Fibroblast of skin of left quadriceps (primary cell): ENCODE results near the gene PHYKPL.

ENCODE experiments used
- DNase-seq, 2 experiments: peaks; one replicate each; pipeline ENCODE4 v3.0.0-alpha.2; 2013; ENCODE audit warnings: low read depth in 2 of 2

The PHYKPL gene

GRCh38 chr5:178223196-178223773, 9.3 kb downstream of the PHYKPL start:
- DNase-seq = no peak

- DNase-seq = no peak
Observed at GRCh38 chr5:178222292-178222691, 10.3 kb downstream of the PHYKPL start.

- DNase-seq = no peak
Observed at GRCh38 chr5:178221853-178222252, 10.7 kb downstream of the PHYKPL start.

- DNase-seq = no peak
Observed at GRCh38 chr5:178221282-178221681, 11.3 kb downstream of the PHYKPL start.

- DNase-seq = no peak
Observed at GRCh38 chr5:178218827-178219226, 13.8 kb downstream of the PHYKPL start.

- no peak for DNase-seq
Observed at GRCh38 chr5:178218237-178218776, 14.3 kb downstream of the PHYKPL start.

- no peak for DNase-seq
Observed at GRCh38 chr5:178216779-178217178, 15.8 kb downstream of the PHYKPL start.

GRCh38 chr5:178216088-178216534, 16.5 kb downstream of the PHYKPL start:
- DNase-seq = no peak

GRCh38 chr5:178215280-178216002, 17.2 kb downstream of the PHYKPL start:
- no peak for DNase-seq

- no peak for DNase-seq
Observed at GRCh38 chr5:178214160-178214803, 18.3 kb downstream of the PHYKPL start.

GRCh38 chr5:178213748-178214151, 18.9 kb downstream of the PHYKPL start:
- no peak for DNase-seq

- DNase-seq = no peak
Observed at GRCh38 chr5:178213003-178213461, 19.6 kb downstream of the PHYKPL start.

GRCh38 chr5:178212241-178213002, 20.2 kb downstream of the PHYKPL start:
- no peak for DNase-seq

- DNase-seq = no peak
Observed at GRCh38 chr5:178211095-178212048, 21.2 kb downstream of the PHYKPL start.

GRCh38 chr5:178210686-178211085, 21.9 kb downstream of the PHYKPL start:
- DNase-seq = no peak

GRCh38 chr5:178210073-178210535, 22.5 kb downstream of the PHYKPL start:
- no peak for DNase-seq

- DNase-seq = no peak
Observed at GRCh38 chr5:178209334-178210072, 23.1 kb downstream of the PHYKPL start.

GRCh38 chr5:178208540-178209227, 23.9 kb downstream of the PHYKPL start:
- DNase-seq = no peak

- DNase-seq = no peak
Observed at GRCh38 chr5:178207917-178208280, 24.7 kb downstream of the PHYKPL start.
